Fibroblast of lung (primary cell): Measurements from ENCODE around the gene REEP5. TPM values are rescaled to one million over a fixed set of nuclear protein-coding genes. Genes with fewer than 3 reads are reported as not detected.

Source experiments
- DNase-seq, 2 donors: peaks; one replicate each; pipeline versions ENCODE4 v3.0.0 to v3.0.0-alpha.2; 2010; ENCODE audit warnings: low read depth in 2 of 2
- H2AFZ ChIP-seq: 2 replicates; pipeline ENCODE4 v1.5.1; 2012; ENCODE audit warnings: low read length, control low read depth, inconsistent platforms
- H3K27ac ChIP-seq: 2 replicates; pipeline ENCODE4 v1.5.1; 2011; ENCODE audit warnings: low read length, control low read depth; ENCODE audit not compliant: insufficient read depth
- H3K27me3 ChIP-seq: 2 replicates; pipeline ENCODE4 v1.5.1; 2011; ENCODE audit warnings: mild to moderate bottlenecking, low read length; ENCODE audit not compliant: control insufficient read depth, insufficient read depth
- H3K36me3 ChIP-seq: 2 replicates; pipeline ENCODE4 v1.5.1; 2011; ENCODE audit warnings: low read length; ENCODE audit not compliant: control insufficient read depth, insufficient read depth
- H3K4me1 ChIP-seq: 2 replicates; pipeline ENCODE4 v1.5.1; 2011; ENCODE audit warnings: low read length; ENCODE audit not compliant: control insufficient read depth, insufficient read depth; ENCODE audit errors: extremely low read depth
- H3K4me2 ChIP-seq: 2 replicates; pipeline ENCODE4 v1.5.1; 2011; ENCODE audit warnings: low read length, control low read depth; ENCODE audit not compliant: insufficient read depth; ENCODE audit errors: extremely low read depth
- H3K4me3 ChIP-seq, 4 experiments: fragments of 200-600 bp in 1 of 4; sonication (generic) in 1 of 4; replicated peaks in 1 of 4; 2 replicates each; pipeline ENCODE4 v1.5.1; 2011 to 2016; ENCODE audit warnings: low read length in 4 of 4, low read depth in 3 of 4, mild to moderate bottlenecking in 3 of 4, control low read depth in 2 of 4, inconsistent platforms in 1 of 4, mixed read lengths in 1 of 4; ENCODE audit not compliant: insufficient read depth in 1 of 4; ENCODE audit errors: control extremely low read depth in 1 of 4
- H3K79me2 ChIP-seq: 2 replicates; pipeline ENCODE4 v1.5.1; 2012; ENCODE audit warnings: mild to moderate bottlenecking, low read length, inconsistent platforms; ENCODE audit not compliant: control insufficient read depth, insufficient read depth
- H3K9ac ChIP-seq: 2 replicates; pipeline ENCODE4 v1.5.1; 2011; ENCODE audit warnings: mild to moderate bottlenecking, low read length, control low read depth; ENCODE audit not compliant: insufficient read depth
- H3K9me3 ChIP-seq: 2 replicates; pipeline ENCODE4 v1.5.1; 2012; ENCODE audit warnings: low read depth, low read length; ENCODE audit not compliant: control insufficient read depth, insufficient read depth
- H4K20me1 ChIP-seq: 2 replicates; pipeline ENCODE4 v1.5.1; 2011; ENCODE audit warnings: low read length; ENCODE audit not compliant: control insufficient read depth, insufficient read depth; ENCODE audit errors: extremely low read depth
- EZH2 ChIP-seq: IDR thresholded peaks from 2 replicates; pipeline ENCODE4 v1.5.1; 2012; ENCODE audit warnings: low read length, control low read depth, mild to moderate bottlenecking; ENCODE audit errors: missing control alignments
- polyA plus RNA-seq, 2 donors: library from polyadenylated mRNA; depleted of rRNA in 1 of 2; stranded (reverse) in 1 of 2; unstranded in 1 of 2; fragments of >200 nt; gene quantifications; 2 replicates each; pipeline ENCODE4 v1.2.1, GENCODE V29; 2011 to 2012; ENCODE audit warnings: missing spikeins in 1 of 2
- total RNA-seq: library from RNA; depleted of rRNA; stranded (reverse); fragments of >200 nt; gene quantifications from 2 replicates; pipeline ENCODE4 v1.2.1, GENCODE V29; 2014
- TF ChIP-seq, protein P1 (sequence below), 2 donors: IDR thresholded peaks in 1 of 2; conservative IDR thresholded peaks in 1 of 2; 1 replicate in 1 of 2; 2 replicates in 1 of 2; pipeline ENCODE4 v1.5.1; 2011 to 2012; ENCODE audit warnings: low read length in 2 of 2, control low read depth in 1 of 2, inconsistent platforms in 1 of 2, low read depth in 1 of 2, mild to moderate bottlenecking in 1 of 2

The REEP5 gene
- total and polyA plus RNA-seq, 2 donors (not counting 1 experiment from before 2014, with no cell fraction given) = 56.8 to 111 TPM

DNA sequence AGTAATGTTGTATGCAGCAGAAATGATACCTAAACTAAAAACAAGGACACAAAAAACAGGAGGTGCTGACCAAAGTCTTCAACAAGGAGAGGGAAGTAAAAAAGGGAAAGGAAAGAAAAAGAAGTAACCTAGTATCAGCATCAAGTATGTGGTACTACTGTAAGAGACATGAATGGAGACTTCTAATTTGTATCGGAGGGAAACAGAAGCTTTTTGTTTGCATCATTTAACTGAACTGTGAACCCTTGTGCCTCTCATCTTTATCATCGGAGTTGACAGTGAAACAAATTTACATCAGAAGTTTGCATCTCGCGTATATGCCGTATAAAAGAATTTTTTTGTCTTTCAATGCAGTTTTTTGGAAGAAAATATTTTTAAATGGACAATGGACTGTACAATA, 54.6 kb downstream of the REEP5 start:
- Histone ChIP-seq H3K36me3 (peaks cover 14% of the 10 kb centered on the region), H3K4me1 (no peaks in the 10 kb centered on the region), H3K27ac (no peak overlapping the region), H4K20me1 (no peaks in the 10 kb centered on the region), H3K9ac (no peak overlapping the region), H3K4me2 (no peak overlapping the region), H3K9me3 (no peaks in the 10 kb centered on the region), H3K27me3 (no peaks in the 10 kb centered on the region), H3K79me2 (peaks cover 21% of the 10 kb centered on the region), H2AFZ (no peak overlapping the region), H3K4me3 (no peak overlapping the region)
- TF ChIP-seq, protein P1, sequence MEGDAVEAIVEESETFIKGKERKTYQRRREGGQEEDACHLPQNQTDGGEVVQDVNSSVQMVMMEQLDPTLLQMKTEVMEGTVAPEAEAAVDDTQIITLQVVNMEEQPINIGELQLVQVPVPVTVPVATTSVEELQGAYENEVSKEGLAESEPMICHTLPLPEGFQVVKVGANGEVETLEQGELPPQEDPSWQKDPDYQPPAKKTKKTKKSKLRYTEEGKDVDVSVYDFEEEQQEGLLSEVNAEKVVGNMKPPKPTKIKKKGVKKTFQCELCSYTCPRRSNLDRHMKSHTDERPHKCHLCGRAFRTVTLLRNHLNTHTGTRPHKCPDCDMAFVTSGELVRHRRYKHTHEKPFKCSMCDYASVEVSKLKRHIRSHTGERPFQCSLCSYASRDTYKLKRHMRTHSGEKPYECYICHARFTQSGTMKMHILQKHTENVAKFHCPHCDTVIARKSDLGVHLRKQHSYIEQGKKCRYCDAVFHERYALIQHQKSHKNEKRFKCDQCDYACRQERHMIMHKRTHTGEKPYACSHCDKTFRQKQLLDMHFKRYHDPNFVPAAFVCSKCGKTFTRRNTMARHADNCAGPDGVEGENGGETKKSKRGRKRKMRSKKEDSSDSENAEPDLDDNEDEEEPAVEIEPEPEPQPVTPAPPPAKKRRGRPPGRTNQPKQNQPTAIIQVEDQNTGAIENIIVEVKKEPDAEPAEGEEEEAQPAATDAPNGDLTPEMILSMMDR (conservative IDR thresholded peaks at IDR 0.05 in 1 of 2, IDR thresholded peaks at IDR 0.05 in 1 of 2; ENCODE audit: low read depth in 1 of 2, low read length in 2 of 2) = no peak
- TF ChIP-seq EZH2 = no peak
- DNase-seq = no peak

- H3K4me1 ChIP-seq = no peaks in the 10 kb centered on the region
- no peaks in the 10 kb centered on the region for H4K20me1 ChIP-seq
- H3K4me2 ChIP-seq = no peak overlapping the region
- no peak for TF ChIP-seq EZH2
- TF ChIP-seq, protein P1 (conservative IDR thresholded peaks at IDR 0.05 in 1 of 2, IDR thresholded peaks at IDR 0.05 in 1 of 2; ENCODE audit: low read depth in 1 of 2, low read length in 2 of 2) = no peak
- no peak overlapping the region for H3K27ac ChIP-seq
- H3K36me3 ChIP-seq = peaks cover 14% of the 10 kb centered on the region
- no peaks in the 10 kb centered on the region for H3K9me3 ChIP-seq
- no peaks in the 10 kb centered on the region for H3K27me3 ChIP-seq
- H2AFZ ChIP-seq = no peak overlapping the region
- H3K79me2 ChIP-seq = peaks cover 28% of the 10 kb centered on the region
- no peak overlapping the region for H3K4me3 ChIP-seq
- DNase-seq = no peak
- H3K9ac ChIP-seq = no peak overlapping the region
Measured at GRCh38 chr5:112866739-112867138, 55.3 kb downstream of the REEP5 start.

- H3K4me2 ChIP-seq = no peak overlapping the region
- H3K36me3 ChIP-seq = peaks cover 11% of the 10 kb centered on the region
- no peaks in the 10 kb centered on the region for H3K9me3 ChIP-seq
- no peak overlapping the region for H3K4me3 ChIP-seq
- DNase-seq = no peak
- H3K27me3 ChIP-seq = no peaks in the 10 kb centered on the region
- TF ChIP-seq, protein P1 (conservative IDR thresholded peaks at IDR 0.05 in 1 of 2, IDR thresholded peaks at IDR 0.05 in 1 of 2; ENCODE audit: low read depth in 1 of 2, low read length in 2 of 2) = no peak
- TF ChIP-seq EZH2 = no peak
- no peaks in the 10 kb centered on the region for H4K20me1 ChIP-seq
- no peak overlapping the region for H3K9ac ChIP-seq
- H3K27ac ChIP-seq = no peak overlapping the region
- peaks cover 2% of the 10 kb centered on the region for H3K4me1 ChIP-seq
- H2AFZ ChIP-seq = no peak overlapping the region
- H3K79me2 ChIP-seq = peaks cover 34% of the 10 kb centered on the region
Measured at GRCh38 chr5:112865128-112865527, 56.9 kb downstream of the REEP5 start.
